Measurements from ENCODE around the gene ZFP92.

ZFP92 gene

DNA sequence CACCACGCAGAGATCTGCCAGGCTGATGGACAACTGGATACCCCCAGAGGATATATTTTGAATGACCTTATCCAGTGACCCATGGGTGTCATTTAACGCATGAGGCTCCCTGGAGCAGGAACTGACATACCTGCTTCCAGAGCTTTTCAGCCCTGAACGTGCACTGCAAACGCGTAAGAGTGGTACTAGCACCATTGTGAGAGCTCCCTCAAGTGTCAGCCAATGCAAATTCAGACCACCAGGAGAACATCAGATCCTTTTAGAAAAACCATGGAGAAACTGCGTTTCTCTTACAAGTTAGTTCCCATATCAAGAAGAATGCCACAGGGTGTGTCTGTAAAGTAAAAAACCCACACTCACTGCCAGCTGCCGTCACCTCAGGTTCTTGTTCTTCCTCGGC is 27.3 kb downstream of the ZFP92 start:
- no peak for DNase-seq (ENCODE audit: low read depth)

DNA sequence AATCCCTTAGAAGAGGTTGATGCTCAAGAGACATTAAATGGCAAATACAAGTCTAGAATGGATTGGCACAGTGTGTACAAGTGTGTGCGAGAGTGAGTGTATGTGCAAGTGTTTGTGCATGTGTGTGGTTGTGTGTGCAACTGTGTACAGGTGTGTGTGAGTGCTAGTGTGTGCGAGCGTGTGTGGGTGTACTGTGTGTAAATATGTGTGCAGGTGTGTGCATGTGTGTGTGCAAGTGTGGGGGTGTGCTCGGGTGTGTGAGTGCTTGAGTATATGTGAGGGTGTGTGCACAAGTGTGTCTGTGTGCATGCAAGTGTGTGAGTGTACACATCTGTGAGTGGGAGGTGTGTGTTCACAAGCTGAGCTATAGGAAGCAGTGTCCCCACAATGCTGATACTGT is 28.7 kb downstream of the ZFP92 start:
- no peak for DNase-seq (ENCODE audit: low read depth)

DNA sequence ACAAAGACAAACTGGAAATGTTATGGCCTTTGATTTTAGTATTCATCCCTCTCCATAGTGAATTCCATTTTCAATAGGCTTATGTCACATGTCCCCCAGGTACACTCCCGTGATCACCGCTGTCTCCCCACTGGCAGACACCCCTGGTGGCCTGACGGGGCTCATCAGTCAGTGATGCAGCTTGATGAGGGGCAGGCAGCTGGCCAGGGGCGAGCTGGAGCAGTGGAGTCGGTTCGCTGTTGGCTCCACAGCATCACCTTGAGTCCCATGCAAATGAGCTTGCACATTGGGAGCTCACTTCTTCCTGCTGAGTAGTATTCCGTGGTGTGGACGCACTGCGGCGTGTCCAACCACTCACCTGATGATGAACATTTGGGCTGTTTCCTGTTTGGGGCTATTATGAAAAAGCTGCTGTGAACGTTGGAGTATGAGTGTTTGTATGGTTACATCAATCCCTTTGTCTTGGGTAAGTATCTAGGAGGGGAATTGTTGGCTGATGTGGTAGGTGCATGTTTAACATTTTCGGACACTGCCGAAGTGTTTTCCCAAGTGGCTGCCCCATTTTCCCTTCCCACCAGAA is 29.4 kb downstream of the ZFP92 start:
- DNase-seq (ENCODE audit: low read depth), result no peak

DNA sequence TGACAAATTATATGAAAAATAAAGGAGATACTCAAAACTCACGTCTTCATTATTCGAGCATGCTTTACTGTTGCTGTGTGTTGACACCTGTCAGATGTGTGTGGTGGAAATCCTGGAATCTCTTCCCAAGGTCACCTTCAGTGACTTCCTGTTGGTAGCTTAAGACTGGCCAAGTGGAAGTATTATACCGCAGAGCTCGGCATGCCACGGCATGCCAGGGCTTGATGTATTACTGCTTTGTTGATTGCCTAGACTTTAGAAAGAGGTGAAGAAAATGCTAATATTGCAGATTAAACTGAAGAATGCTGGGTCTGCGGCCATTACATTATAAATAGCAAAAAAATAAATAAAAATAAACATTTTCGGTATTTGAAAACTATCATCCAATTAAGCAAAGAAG is 30.0 kb downstream of the ZFP92 start:
- DNase-seq (ENCODE audit: low read depth), result no peak

DNA sequence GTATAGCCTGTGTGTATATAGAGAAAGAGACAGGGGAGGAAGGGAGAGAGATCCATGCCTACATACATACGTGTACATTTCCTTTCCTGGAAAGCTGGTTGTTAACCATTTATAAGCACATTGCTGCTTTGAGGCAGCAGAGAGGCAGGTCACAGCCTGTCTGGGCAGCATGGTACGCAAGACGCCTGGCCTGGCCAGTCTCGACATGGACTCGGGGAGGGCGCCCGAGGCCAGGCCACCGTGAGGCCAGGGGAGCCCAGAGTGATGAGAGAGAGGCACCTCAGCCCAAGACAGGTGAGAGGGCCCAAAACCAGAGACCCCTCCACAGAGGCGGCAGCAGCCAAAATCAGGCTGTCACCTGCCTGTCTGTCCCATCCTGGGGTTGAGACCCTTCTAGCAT is 30.7 kb downstream of the ZFP92 start:
- DNase-seq (ENCODE audit: low read depth), result no peak

GRCh38 chrX:153442463-153442862 is 31.2 kb downstream of the ZFP92 start:
- DNase-seq (ENCODE audit: low read depth), result no peak

DNA sequence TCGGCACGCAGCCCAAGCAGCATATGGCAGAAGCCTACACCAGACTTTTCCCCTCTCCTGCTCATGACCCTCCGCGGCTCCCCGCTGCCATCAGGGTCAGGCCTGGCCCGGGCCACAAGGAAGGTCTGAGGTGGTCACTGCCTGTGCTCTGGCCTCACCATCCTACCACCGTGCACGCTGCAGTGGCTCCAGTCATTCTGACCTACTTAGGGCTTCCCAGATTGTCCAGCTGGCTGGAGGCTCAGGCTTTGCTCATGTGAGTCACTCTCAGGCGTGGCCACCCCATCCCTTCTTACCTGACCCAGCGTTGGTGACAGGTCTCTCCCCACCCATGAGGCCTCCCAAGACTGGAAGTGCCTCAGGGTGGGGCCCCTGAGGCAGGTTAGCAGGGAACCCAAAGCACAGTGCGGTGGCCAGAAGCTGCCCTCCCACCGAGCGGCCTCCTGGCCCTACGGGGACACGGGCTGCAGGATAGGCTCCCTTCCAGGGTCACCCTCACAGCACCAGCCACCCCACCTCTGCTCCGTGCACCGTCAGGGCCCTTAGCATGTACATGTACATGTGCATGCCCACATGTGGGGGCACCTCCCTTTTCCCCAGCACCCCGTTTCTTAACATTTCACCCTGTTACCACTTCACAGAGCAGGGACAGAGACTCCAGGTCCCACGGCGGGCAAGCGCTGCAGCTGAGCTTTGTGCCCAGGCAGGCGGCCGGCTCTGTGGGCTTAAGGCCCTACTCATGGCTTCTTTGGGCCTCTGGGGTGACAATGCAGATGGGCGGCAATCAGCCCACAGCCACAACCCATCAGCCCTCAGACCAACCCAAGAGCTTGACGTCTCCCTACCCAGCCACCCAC is 32.4 kb downstream of the ZFP92 start:
- DNase-seq (ENCODE audit: low read depth), result no peak

DNA sequence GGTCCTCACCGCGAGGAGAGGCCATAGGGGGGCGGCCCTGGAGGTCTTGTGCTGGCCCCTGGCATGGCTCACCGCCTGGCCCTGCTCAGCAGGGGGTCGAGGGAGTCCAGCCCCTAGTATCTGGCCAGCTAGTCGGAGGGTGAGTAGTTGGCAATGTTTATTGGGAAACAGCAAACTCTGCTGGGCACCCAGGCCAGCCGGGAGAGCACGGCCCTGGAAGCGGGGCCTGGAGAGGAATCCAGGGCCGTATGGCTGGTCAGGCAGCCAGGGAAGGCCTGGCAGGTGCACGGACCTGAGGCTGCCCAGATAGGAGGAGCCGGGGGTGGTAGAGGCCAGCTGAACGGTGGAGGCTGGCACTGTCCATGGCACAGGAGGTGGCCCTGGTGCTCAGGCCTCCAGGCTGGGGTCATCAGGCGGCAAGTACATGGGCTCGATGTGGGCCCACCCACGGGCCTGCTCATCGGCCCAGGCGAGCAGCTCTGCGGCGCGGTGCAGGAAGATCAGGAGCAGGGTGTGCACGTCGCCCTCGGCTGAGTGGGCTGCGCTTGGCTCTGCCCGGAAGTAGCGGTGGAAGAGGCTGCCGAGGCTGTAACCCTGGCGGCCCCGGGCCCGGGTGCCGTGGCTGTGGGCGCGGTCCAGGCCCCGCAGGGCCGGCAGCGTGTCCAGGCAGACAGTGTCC is 33.2 kb downstream of the ZFP92 start:
- no peak for DNase-seq (ENCODE audit: low read depth)

GRCh38 chrX:153445106-153445855 is 34.0 kb downstream of the ZFP92 start:
- no peak for DNase-seq (ENCODE audit: low read depth)

DNA sequence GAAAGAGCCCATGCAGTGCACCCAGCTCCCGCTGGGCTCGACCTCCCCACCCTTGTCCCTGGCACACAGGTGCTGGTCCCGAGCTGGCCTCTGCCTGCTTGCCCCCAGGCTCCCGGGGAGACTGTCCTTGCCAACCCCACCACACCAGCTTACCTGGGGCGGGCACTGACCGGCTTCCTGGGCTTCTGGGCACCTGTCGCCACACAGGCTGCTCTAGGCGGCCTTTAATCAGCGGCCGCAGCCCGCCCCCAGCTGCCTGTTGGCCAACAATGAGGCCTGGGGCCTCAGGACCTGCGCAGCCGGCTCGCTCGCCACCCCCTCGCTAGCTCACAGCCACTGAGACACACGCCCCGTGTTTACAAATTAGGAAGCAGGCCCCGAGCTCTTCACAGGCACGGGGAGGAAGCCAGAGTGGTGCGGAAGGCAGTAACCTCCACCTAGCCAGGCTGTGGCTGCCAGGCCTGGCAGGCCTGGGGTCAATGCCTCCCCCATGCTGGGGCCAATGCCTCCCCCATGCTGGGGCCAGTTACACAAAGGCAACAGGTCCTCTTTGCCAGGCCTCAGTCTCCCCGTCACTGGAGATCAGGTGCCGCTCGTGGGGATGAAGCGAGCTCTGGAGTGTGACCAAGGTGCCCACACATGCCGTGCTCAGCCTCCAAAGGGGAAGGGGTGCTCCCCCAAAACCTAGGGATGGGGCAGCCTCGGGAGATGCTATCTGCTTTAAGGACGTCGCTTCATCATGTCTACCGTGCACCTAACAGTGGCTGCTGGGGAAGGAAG is 34.8 kb downstream of the ZFP92 start, which contains the start of gene TREX2:
TREX2 (minus strand) TSS at position 201 of the 780 bp plus-strand sequence. CDS start 626 bp downstream, outside the sequence.
- no peak for DNase-seq (ENCODE audit: low read depth)

- no peak for DNase-seq (ENCODE audit: low read depth)
Observed at GRCh38 chrX:153446636-153446936, 35.3 kb downstream of the ZFP92 start.

- DNase-seq (ENCODE audit: low read depth), result no peak
Observed at GRCh38 chrX:153446950-153447580, 35.8 kb downstream of the ZFP92 start.

DNA sequence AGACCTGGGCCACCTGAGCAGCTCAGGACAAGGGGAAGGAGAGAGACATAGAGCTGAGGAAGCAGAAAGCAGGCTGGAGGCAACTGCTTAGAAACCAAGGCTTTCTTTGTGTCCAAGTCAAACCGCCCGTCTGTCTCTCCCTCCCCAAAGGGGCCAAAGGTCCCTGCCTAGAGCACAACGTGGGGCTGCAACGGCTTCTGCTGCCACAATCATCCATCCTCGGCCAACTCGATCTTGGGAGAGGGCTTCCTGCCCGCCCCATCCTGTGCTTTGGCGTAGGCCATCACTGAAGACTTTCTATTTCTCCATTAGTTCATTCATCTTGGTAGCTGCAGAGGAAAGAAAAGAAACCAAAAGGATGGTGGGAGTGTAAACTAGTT is 36.3 kb downstream of the ZFP92 start:
- DNase-seq (ENCODE audit: low read depth), result no peak

- DNase-seq (ENCODE audit: low read depth), result no peak
Observed at GRCh38 chrX:153448556-153449367, 37.5 kb downstream of the ZFP92 start.

GRCh38 chrX:153449368-153450113 is 38.3 kb downstream of the ZFP92 start:
- DNase-seq (ENCODE audit: low read depth), result no peak

GRCh38 chrX:153450114-153450948 is 39.1 kb downstream of the ZFP92 start:
- no peak for DNase-seq (ENCODE audit: low read depth)

DNA sequence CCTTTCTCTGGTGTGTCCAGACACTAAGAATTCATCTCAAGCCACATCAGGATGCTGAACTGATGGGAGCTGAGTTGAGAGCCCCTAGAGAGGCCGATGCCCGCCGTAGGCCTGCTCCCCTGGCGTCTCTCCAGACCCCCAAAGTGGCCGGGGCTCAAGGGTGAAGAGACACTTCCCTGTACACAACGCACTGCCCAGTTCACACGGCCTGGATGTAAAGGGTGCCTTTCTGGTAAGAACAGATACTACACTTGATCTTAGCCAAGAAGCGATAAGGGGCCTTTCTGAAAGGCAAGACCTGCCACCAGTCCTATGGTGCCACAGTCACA is 39.6 kb downstream of the ZFP92 start:
- DNase-seq (ENCODE audit: low read depth), result no peak

DNA sequence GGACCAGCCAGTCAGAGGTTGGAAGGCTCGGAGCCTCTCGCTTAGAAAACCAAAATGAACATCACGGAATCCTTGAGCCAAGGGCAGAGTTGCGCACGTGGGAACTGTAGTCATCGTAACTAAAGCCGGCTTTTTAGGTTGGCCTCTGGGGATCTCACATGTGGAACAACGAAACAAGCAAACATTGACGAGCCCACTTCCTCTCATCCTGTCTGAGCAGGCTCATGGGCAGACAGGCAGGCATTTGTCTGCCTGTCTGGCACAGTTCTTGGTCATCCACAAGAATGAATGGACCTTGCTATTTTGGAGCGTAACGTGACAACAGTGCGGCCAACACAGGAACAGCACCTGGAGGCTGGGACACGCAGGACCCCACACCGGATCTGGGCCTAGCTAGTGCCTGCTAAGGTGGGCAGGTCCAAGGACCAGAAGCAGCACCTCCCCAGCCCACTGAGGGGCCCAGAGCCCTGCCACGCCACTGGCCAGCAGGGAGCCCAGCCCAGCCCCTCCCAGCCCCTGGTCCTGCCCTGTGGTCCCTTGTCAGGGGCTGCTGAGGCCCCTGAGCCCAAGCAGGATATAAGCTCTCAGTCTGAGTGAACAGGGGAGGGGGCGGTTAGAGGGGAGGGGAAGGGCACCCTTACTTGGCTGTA is 43.8 kb downstream of the ZFP92 start:
- DNase-seq (ENCODE audit: low read depth), result no peak

Data from T follicular helper cell (primary cell).